NB4 (cell line): ENCODE data around the gene RPS25.
"Not testable (repeated sequence)": the region's sequence is repeated elsewhere in the genome, so short reads cannot be mapped to it uniquely, and the experiment has no call there.

Experiments used
- DNase-seq: peaks from one replicate; pipeline ENCODE4 v3.0.0; 2010; ENCODE audit warnings: low read depth
- H3K4me3 ChIP-seq: one replicate; pipeline ENCODE4 v1.5.1; 2011; ENCODE audit warnings: mild to moderate bottlenecking, low read depth, low read length, moderate library complexity
- CTCF ChIP-seq: IDR thresholded peaks from one replicate; pipeline ENCODE4 v1.5.1; 2012; ENCODE audit warnings: low read depth, low read length
- MAX ChIP-seq: IDR thresholded peaks from 2 replicates; pipeline ENCODE4 v1.6.1; 2011; ENCODE audit warnings: low read depth, low read length
- MYC ChIP-seq: IDR thresholded peaks from 2 replicates; pipeline ENCODE4 v1.6.1; 2011; ENCODE audit warnings: low read depth, low read length
- POLR2A ChIP-seq: IDR thresholded peaks from 2 replicates; pipeline ENCODE4 v1.6.1; 2011; ENCODE audit warnings: mild to moderate bottlenecking; ENCODE audit not compliant: insufficient read length; ENCODE audit errors: extremely low read depth

Gene RPS25

GRCh38 chr11:118998822-118999221 lies 19.3 kb downstream of the RPS25 start:
- no peak for DNase-seq
- TF ChIP-seq MAX (no peak), CTCF (no peak), MYC (no peak), POLR2A (no peak)

GRCh38 chr11:118998388-118998717 lies 19.8 kb downstream of the RPS25 start:
- peak overlapping the region; percentile 100 for H3K4me3 ChIP-seq
- TF ChIP-seq POLR2A (no peak), MYC (no peak), CTCF (no peak), MAX (no peak)
- DNase-seq, result peak; percentile 22

More at GRCh38 chr11:118998822-118999221, 19.3 kb downstream of the RPS25 start:
- H3K4me3 ChIP-seq, result peak overlapping the region; percentile 100

GRCh38 chr11:118997627-118998387 lies 20.3 kb downstream of the RPS25 start, which contains the start of gene CENATAC:
Gene CENATAC, plus strand, starts transcription at chr11:118998138. Its CDS starts 60 bp downstream, at chr11:118998198.
- H3K4me3 ChIP-seq, result peak within 1 kb of the TSS; percentile 100
- TF ChIP-seq MYC (peak; percentile 88), POLR2A (peak; percentile 99), MAX (peak; percentile 68), CTCF (peak; percentile 3)
- DNase-seq, result peak; percentile 95

GRCh38 chr11:118996926-118997626 lies 21.1 kb downstream of the RPS25 start:
- DNase-seq, result peak; percentile 76
- TF ChIP-seq CTCF (peak; percentile 43), MAX (no peak), MYC (peak; percentile 40; the same call in 1 of the 2 replicates)
- peak overlapping the region; percentile 100 for H3K4me3 ChIP-seq

GRCh38 chr11:118991486-118992038 lies 26.6 kb downstream of the RPS25 start:
- not testable (repeated sequence) for H3K4me3 ChIP-seq, DNase-seq

- TF ChIP-seq MYC (no peak), POLR2A (no peak), MAX (no peak), CTCF (no peak)
- peak; percentile 33 for DNase-seq
- no peak overlapping the region for H3K4me3 ChIP-seq
These were observed 29.9 kb downstream of the RPS25 start for GRCh38 chr11:118988280-118988679.
